Gastrocnemius medialis (tissue), 4 donors: ENCODE results near the gene HMX3. TPM values are rescaled to one million over a fixed set of nuclear protein-coding genes. Genes with fewer than 3 reads are reported as not detected.

Source experiments
- ATAC-seq, 2 donors: fragments of 150-250 bp; one replicate each; pipeline ENCODE4 v1.9.1; 2016
- DNase-seq, 2 donors: peaks; one replicate each; pipeline ENCODE4 v3.0.0-alpha.2; 2019
- H3K27ac ChIP-seq, 4 donors: fragments of 200-600 bp; sonication (generic); 1 replicate in 1 of 4; 2 replicates in 3 of 4; pipeline ENCODE4 v1.5.1; 2016 to 2018; ENCODE audit warnings: mild to moderate bottlenecking in 2 of 4, moderate library complexity in 1 of 4
- H3K27me3 ChIP-seq, 3 donors: fragments of 200-600 bp; sonication (generic) in 2 of 3; 1 replicate in 1 of 3; 2 replicates in 2 of 3; pipeline versions ENCODE4 v1.5.1 to v1.6.0; 2016 to 2019; ENCODE audit warnings: mild to moderate bottlenecking in 1 of 3, moderate library complexity in 1 of 3
- H3K36me3 ChIP-seq, 2 donors: fragments of 200-600 bp; sonication (generic) in 1 of 2; one replicate each; pipeline ENCODE4 v1.5.1; 2017 to 2018
- H3K4me1 ChIP-seq, 2 donors: fragments of 200-600 bp; sonication (generic) in 1 of 2; one replicate each; pipeline ENCODE4 v1.5.1; 2016 to 2017; ENCODE audit warnings: mild to moderate bottlenecking in 2 of 2
- H3K4me3 ChIP-seq, 4 donors: fragments of 200-600 bp; sonication (generic) in 3 of 4; 1 replicate in 1 of 4; 2 replicates in 3 of 4; pipeline ENCODE4 v1.5.1; 2016 to 2019; ENCODE audit warnings: mild to moderate bottlenecking in 2 of 4
- H3K9me3 ChIP-seq, 3 donors: fragments of 200-600 bp; sonication (generic) in 2 of 3; 1 replicate in 1 of 3; 2 replicates in 2 of 3; pipeline ENCODE4 v1.5.1; 2016 to 2019
- CTCF ChIP-seq, 5 experiments: fragments of 450-650 bp in 3 of 5; fragments of 200-600 bp in 2 of 5; sonication (generic) in 2 of 5; IDR thresholded peaks in 4 of 5; conservative IDR thresholded peaks in 1 of 5; 1 replicate in 4 of 5; 2 replicates in 1 of 5; pipeline ENCODE4 v1.5.1; 2016 to 2019; ENCODE audit warnings: antibody characterized with exemption in 5 of 5, mild to moderate bottlenecking in 3 of 5, moderate library complexity in 3 of 5
- POLR2A ChIP-seq, 2 donors: fragments of 450-650 bp; IDR thresholded peaks; one replicate each; pipeline ENCODE4 v1.6.1; 2017; ENCODE audit warnings: antibody characterized with exemption in 2 of 2, mild to moderate bottlenecking in 2 of 2, moderate library complexity in 2 of 2
- in situ Hi-C, 4 donors: fragments of 200-750 bp; cut with MboI; loops; one replicate each; pipeline versions ENCODE4 v1.15.0 to v1.8.0; 2017; ENCODE audit warnings: low sequenced_read_pairs in 4 of 4
- intact Hi-C: fragments of 100-400 bp; cut with DNase I; formaldehyde crosslinking; loops from one replicate; pipeline ENCODE4 v1.15.1; 2023; ENCODE audit warnings: low total_unique reads
- total RNA-seq, 4 donors: library from RNA; depleted of rRNA; stranded (reverse); fragments of >200 nt; gene quantifications; one replicate each; pipeline versions ENCODE4 v1.1.0 to v1.2.3, GENCODE V29; 2016

HMX3 gene
- total RNA-seq, 4 donors from 2014 or later: not detected

- in situ Hi-C loops (no loop called here), intact Hi-C loops (no loop called here)
- Histone ChIP-seq H3K4me3 (no peak overlapping the region), H3K27me3 (peaks cover 96 to 100% (median 99%) of the 10 kb centered on the region in 3 donors), H3K27ac (no peak overlapping the region), H3K9me3 (no peaks in the 10 kb centered on the region), H3K36me3 (no peaks in the 10 kb centered on the region), H3K4me1 (peaks cover 18 to 22% of the 10 kb centered on the region in 2 donors)
- TF ChIP-seq CTCF (IDR thresholded peaks at IDR 0.05 in 4 of 5, conservative IDR thresholded peaks at IDR 0.05 in 1 of 5) (no peak), POLR2A (IDR thresholded peaks at IDR 0.05) (no peak)
- ATAC-seq (no peak), DNase-seq (no peak)
These were observed 3.9 kb downstream of the HMX3 start for GRCh38 chr10:123139521-123140163.

GRCh38 chr10:123140164-123140982 lies 4.6 kb downstream of the HMX3 start:
- Histone ChIP-seq H3K36me3 (no peaks in the 10 kb centered on the region), H3K9me3 (no peaks in the 10 kb centered on the region), H3K27ac (no peak overlapping the region), H3K4me3 (no peak overlapping the region), H3K4me1 (peaks cover 15 to 18% of the 10 kb centered on the region in 2 donors), H3K27me3 (peaks cover 96 to 100% (median 99%) of the 10 kb centered on the region in 3 donors)
- no peak for TF ChIP-seq CTCF (IDR thresholded peaks at IDR 0.05 in 4 of 5, conservative IDR thresholded peaks at IDR 0.05 in 1 of 5)
- no peak for TF ChIP-seq POLR2A (IDR thresholded peaks at IDR 0.05)
- ATAC-seq (no peak), DNase-seq (no peak)
- in situ Hi-C loops (no loop called here), intact Hi-C loops (no loop called here)

- no peak for DNase-seq
- ATAC-seq: no peak
- Histone ChIP-seq H3K27me3 (peaks cover 98 to 100% (median 99%) of the 10 kb centered on the region in 3 donors), H3K36me3 (no peaks in the 10 kb centered on the region), H3K4me3 (no peak overlapping the region), H3K27ac (no peak overlapping the region), H3K4me1 (peaks cover 13 to 23% of the 10 kb centered on the region in 2 donors), H3K9me3 (no peaks in the 10 kb centered on the region)
- TF ChIP-seq CTCF (IDR thresholded peaks at IDR 0.05 in 4 of 5, conservative IDR thresholded peaks at IDR 0.05 in 1 of 5) (no peak), POLR2A (IDR thresholded peaks at IDR 0.05) (no peak)
- in situ Hi-C loops (no loop called here), intact Hi-C loops (no loop called here)
These were observed 5.2 kb downstream of the HMX3 start for GRCh38 chr10:123140983-123141390.

- in situ Hi-C loops (no loop called here), intact Hi-C loops (no loop called here)
- no peak overlapping the region for H3K27ac ChIP-seq
- no peak for DNase-seq
- no peak for TF ChIP-seq CTCF (IDR thresholded peaks at IDR 0.05 in 4 of 5, conservative IDR thresholded peaks at IDR 0.05 in 1 of 5)
- TF ChIP-seq POLR2A (IDR thresholded peaks at IDR 0.05): no peak
- H3K36me3 ChIP-seq: no peaks in the 10 kb centered on the region
- ATAC-seq: no peak
- H3K4me1 ChIP-seq: peaks cover 11 to 20% of the 10 kb centered on the region in 2 donors
- H3K9me3 ChIP-seq: no peaks in the 10 kb centered on the region
- H3K27me3 ChIP-seq: peaks cover 98 to 100% (median 100%) of the 10 kb centered on the region in 3 donors
- H3K4me3 ChIP-seq: peak overlapping the region in 1 of 4 donors; percentile 10
These were observed 6.3 kb downstream of the HMX3 start for GRCh38 chr10:123141791-123142700.
